KBM-7 (cell line): ENCODE data around the gene ZNF143.
"Not testable (repeated sequence)": the region's sequence is repeated elsewhere in the genome, so short reads cannot be mapped to it uniquely, and the experiment has no call there.

ENCODE experiments used
- DNase-seq: peaks from one replicate; pipeline ENCODE4 v3.0.0-alpha.2; 2015
- in situ Hi-C: fragments of 300-500 bp; cut with MboI; formaldehyde crosslinking; loops from 2 replicates; pipeline ENCODE4 v1.14.3; 2020; ENCODE audit warnings: low sequenced_read_pairs, low pct_unique_long_range_greater_than_20kb, mixed read lengths

The ZNF143 gene

GRCh38 chr11:9494316-9494715, 33.5 kb downstream of the ZNF143 start:
- in situ Hi-C loops: no loop called here
- no peak for DNase-seq

- in situ Hi-C loops: no loop called here
- no peak for DNase-seq
These were observed 35.1 kb downstream of the ZNF143 start for GRCh38 chr11:9495803-9496514.

GRCh38 chr11:9498457-9499078, 37.8 kb downstream of the ZNF143 start:
- in situ Hi-C loops: no loop called here
- DNase-seq: no peak

- in situ Hi-C loops: no loop called here
- DNase-seq: peak; percentile 81
These were observed 45.9 kb downstream of the ZNF143 start for GRCh38 chr11:9506489-9507276.

GRCh38 chr11:9507277-9507580, 46.4 kb downstream of the ZNF143 start:
- no peak for DNase-seq

GRCh38 chr11:9509041-9509440, 48.2 kb downstream of the ZNF143 start:
- DNase-seq: no peak
- in situ Hi-C loops: no loop called here

More at GRCh38 chr11:9507277-9507580, 46.4 kb downstream of the ZNF143 start:
- in situ Hi-C loops: no loop called here

- in situ Hi-C loops: no loop called here
- no peak for DNase-seq
These were observed 51.7 kb downstream of the ZNF143 start for GRCh38 chr11:9512370-9513019.

- in situ Hi-C loops, DNase-seq: not testable (repeated sequence)
These were observed 53.8 kb downstream of the ZNF143 start for GRCh38 chr11:9514576-9514975.

- DNase-seq: no peak
- in situ Hi-C loops: no loop called here
These were observed 55.3 kb downstream of the ZNF143 start for GRCh38 chr11:9516113-9516512.

- DNase-seq: no peak
- in situ Hi-C loops: no loop called here
These were observed 58.1 kb downstream of the ZNF143 start for GRCh38 chr11:9518835-9519410.

GRCh38 chr11:9524001-9524400, 63.2 kb downstream of the ZNF143 start:
- in situ Hi-C loops: no loop called here

GRCh38 chr11:9525116-9525515, 64.3 kb downstream of the ZNF143 start:
- DNase-seq: no peak
- in situ Hi-C loops: no loop called here

More at GRCh38 chr11:9524001-9524400, 63.2 kb downstream of the ZNF143 start:
- DNase-seq: no peak

- no peak for DNase-seq
- in situ Hi-C loops: no loop called here
These were observed 66.8 kb downstream of the ZNF143 start for GRCh38 chr11:9527481-9528135.

GRCh38 chr11:9528136-9528501, 67.3 kb downstream of the ZNF143 start:
- no peak for DNase-seq
- in situ Hi-C loops: no loop called here

- in situ Hi-C loops: no loop called here
- no peak for DNase-seq
These were observed 67.9 kb downstream of the ZNF143 start for GRCh38 chr11:9528573-9529333.

- no peak for DNase-seq
- in situ Hi-C loops: no loop called here
These were observed 68.5 kb downstream of the ZNF143 start for GRCh38 chr11:9529334-9529650.

GRCh38 chr11:9530020-9530621, 69.3 kb downstream of the ZNF143 start:
- in situ Hi-C loops: no loop called here
- DNase-seq: no peak
